Activated CD4-positive, alpha-beta T cell treated with anti-CD3 and anti-CD28 coated beads, Interleukin-10, Interleukin-2, amounts not matched to agents 100 ng/mL and 50 ng/mL, durations not matched to agents 16 hours and 8 hours (primary cell): ENCODE measurements around the gene REELD1.

ENCODE experiments used
- DNase-seq: peaks from one replicate; pipeline ENCODE4 v3.0.0-alpha.2; 2020

Gene REELD1

GRCh38 chr4:146229406-146229805, 15.1 kb downstream of the REELD1 start:
- no peak for DNase-seq

- no peak for DNase-seq
Observed at GRCh38 chr4:146232131-146232722, 17.9 kb downstream of the REELD1 start.

- DNase-seq: no peak
Observed at GRCh38 chr4:146235654-146236177, 21.4 kb downstream of the REELD1 start.

GRCh38 chr4:146236216-146236615, 21.9 kb downstream of the REELD1 start:
- DNase-seq: no peak

- no peak for DNase-seq
Observed at GRCh38 chr4:146237092-146237491, 22.8 kb downstream of the REELD1 start.

- DNase-seq: no peak
Observed at GRCh38 chr4:146238107-146238506, 23.8 kb downstream of the REELD1 start.

GRCh38 chr4:146243141-146243882, 29.0 kb downstream of the REELD1 start:
- DNase-seq: peak; percentile 63

GRCh38 chr4:146243883-146244277, 29.5 kb downstream of the REELD1 start:
- DNase-seq: no peak

- DNase-seq: no peak
Observed at GRCh38 chr4:146244496-146244895, 30.2 kb downstream of the REELD1 start.

GRCh38 chr4:146245246-146245645, 30.9 kb downstream of the REELD1 start:
- no peak for DNase-seq

- DNase-seq: no peak
Observed at GRCh38 chr4:146245850-146246249, 31.5 kb downstream of the REELD1 start.

GRCh38 chr4:146246381-146246780, 32.0 kb downstream of the REELD1 start:
- no peak for DNase-seq

- no peak for DNase-seq
Observed at GRCh38 chr4:146247356-146247755, 33.0 kb downstream of the REELD1 start.

GRCh38 chr4:146252969-146253611, 38.8 kb downstream of the REELD1 start:
- DNase-seq: no peak

GRCh38 chr4:146255463-146255862, 41.1 kb downstream of the REELD1 start:
- no peak for DNase-seq

GRCh38 chr4:146255874-146256273, 41.5 kb downstream of the REELD1 start:
- no peak for DNase-seq

GRCh38 chr4:146256328-146256727, 42.0 kb downstream of the REELD1 start:
- DNase-seq: no peak

- no peak for DNase-seq
Observed at GRCh38 chr4:146257511-146257910, 43.2 kb downstream of the REELD1 start.

- no peak for DNase-seq
Observed at GRCh38 chr4:146260521-146260920, 46.2 kb downstream of the REELD1 start.

GRCh38 chr4:146261041-146261440, 46.7 kb downstream of the REELD1 start:
- no peak for DNase-seq

- no peak for DNase-seq
Observed at GRCh38 chr4:146263793-146264192, 49.5 kb downstream of the REELD1 start.

- DNase-seq: no peak
Observed at GRCh38 chr4:146265950-146266490, 51.7 kb downstream of the REELD1 start.

GRCh38 chr4:146267826-146268225, 53.5 kb downstream of the REELD1 start:
- no peak for DNase-seq

GRCh38 chr4:146269228-146269653, 54.9 kb downstream of the REELD1 start:
- DNase-seq: no peak
